NCI-H1048 (cell line): ENCODE data around the gene SGTB.
A peak's percentile ranks its signal among the peaks of the same experiment; 100 is the strongest.

Source experiments
- DNase-seq: peaks from one replicate; lab custom pipeline; 2025; lab: John Stamatoyannopoulos, UW

The SGTB gene, protein sequence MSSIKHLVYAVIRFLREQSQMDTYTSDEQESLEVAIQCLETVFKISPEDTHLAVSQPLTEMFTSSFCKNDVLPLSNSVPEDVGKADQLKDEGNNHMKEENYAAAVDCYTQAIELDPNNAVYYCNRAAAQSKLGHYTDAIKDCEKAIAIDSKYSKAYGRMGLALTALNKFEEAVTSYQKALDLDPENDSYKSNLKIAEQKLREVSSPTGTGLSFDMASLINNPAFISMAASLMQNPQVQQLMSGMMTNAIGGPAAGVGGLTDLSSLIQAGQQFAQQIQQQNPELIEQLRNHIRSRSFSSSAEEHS

DNA sequence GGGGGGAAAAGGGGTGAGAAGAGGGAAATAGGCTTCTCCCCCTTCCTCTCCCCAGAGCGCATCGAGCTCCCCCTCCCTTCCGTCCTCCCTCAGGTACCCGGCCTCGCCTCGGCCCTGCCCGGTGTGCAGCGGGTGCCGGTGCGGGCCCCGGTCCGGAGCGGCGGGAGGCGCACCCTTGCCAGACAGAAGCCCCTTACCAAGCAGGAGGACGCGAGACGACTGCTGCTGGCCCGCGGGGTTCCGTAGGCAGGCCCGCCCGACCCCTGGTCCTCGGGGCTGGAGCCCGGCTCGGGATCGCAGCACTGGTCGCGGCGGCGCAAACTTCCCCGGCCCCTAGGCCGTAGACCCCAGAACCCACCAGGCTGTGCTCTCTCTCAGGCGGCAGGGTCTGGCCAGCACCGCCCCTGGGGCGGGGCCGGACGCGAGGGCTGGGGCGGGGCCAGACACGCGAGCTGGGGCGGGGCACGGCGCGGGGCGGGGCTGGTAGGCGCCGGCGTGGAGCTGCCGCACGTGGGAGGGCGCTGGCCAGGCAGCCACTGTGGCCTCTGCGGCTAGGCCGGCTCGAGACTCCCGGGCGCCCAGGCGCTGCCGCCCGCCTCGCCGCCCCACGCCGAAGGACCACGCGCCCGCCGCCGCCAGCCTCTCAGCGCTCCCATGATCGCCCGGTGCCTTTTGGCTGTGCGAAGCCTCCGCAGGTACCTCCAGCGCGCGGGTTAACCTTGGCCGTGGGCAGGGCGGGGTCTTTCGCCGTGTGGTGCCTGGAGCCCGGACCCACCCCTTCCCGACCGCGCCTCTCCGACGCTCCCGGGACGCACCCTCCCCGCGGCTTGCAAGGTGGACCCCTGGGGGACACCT, at the start of gene SGTB, which contains the start of gene NLN:
TSS of gene SGTB (minus strand) at position 390 of the 855 bp plus-strand sequence. CDS start 1,302 bp downstream, outside the sequence.
TSS of gene NLN (plus strand) at position 486 of the 855 bp plus-strand sequence. CDS start at position 655, 169 bp downstream.
- peak; percentile 59 for DNase-seq

DNA sequence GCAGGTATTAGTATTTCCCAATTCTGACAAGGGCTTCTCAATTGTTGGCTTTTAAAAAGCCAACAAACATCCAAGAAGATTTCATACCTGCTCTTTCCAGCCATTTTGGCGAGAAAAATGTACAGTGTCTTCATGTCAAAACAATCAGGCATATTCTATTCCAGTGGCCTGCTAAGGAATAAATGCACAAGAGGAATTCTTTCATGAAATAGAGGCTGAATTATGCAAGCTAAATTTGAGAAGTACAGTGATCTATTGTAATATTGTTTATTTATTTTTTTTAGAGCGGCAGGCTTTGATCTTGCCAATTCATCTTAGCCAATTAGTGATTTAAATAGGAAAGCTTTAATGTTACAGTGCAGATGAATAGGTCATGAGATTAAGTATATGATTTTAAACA, 49.4 kb upstream of the SGTB start:
- DNase-seq: no peak

DNA sequence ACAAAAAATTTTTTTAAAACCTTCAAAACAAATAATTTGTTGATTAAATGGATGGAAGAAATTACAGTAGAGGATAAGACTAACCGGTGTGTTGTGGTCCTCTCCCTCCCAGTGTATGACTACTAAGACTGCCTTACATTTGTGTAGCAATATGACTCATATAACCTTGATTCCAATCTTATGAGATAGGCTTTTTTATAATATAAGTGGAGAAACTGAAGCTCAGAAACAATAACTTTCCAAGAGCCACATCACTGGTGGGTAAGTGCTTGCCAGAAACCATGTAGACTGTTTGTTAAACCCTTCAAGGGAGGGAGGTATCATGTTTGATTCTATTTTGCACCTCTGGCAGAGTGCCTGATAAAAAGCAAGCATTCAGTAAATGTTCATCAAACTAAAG, 47.6 kb upstream of the SGTB start:
- DNase-seq: no peak

DNA sequence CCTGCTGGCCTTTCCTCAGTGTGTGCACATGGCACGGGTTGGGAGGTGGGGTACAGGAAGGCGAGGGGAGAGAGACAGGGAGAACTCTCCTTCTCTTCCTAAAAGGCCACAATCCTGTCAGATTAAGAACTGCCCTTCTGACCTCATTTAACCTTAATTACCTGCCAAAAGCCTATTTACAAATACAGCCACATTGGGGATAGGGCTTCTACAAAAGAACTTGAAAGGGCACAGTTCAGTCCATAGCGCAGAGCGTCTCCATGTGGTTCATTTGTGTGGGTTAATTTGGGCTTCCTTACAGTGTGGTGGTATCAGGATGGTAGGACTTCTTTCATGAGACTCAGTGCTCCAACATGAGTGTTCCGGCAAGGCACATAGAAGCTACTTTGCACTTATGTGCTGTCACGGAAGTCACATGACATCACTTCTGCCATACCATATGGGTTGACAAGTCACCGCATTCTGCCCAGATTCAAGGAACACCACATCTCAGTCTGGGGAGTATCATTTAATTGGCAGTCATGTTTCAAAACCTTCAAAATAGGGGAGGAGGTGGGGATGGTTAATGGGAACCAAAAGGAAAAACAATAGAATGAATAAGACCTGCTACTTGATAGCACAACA, 46.9 kb upstream of the SGTB start:
- DNase-seq: no peak

DNA sequence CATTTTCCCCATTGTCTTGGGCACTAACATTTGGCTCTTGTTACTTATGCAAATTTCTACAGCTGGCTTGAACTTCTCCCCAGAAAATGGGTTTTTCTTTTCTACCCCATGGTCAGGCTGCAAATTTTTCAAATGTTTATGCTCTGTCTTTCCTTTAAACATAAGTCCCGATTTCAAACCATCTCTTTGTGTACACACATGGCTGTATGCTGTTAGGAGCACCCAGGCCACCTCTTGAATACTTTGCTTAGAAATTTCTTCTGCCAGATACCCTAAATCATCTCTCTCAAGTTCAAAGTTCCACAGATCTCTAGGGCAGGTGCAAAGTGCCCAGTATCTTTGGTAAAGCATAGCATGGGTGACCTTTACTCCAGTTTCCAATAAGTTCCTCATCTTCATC, 45.7 kb upstream of the SGTB start:
- no peak for DNase-seq

DNA sequence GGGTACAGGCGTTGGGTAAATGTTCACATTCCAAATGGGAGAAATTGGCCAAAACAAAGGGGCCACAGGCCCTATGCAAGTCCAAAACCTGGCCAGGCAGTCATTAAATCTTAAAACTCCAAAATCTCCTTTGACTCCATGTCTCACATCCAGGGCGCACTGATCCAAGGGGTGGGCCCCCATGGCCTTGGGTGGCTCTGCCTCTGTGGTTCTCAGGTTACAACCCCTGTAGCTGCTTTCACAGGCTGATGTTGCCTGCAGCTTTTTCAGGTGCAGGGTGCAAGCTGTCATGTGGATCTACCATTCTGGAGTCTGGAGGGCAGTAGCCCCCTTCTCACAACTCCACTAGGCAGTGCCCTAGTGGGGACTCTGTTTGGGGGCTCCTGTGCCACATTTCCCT, 44.9 kb upstream of the SGTB start:
- no peak for DNase-seq

DNA sequence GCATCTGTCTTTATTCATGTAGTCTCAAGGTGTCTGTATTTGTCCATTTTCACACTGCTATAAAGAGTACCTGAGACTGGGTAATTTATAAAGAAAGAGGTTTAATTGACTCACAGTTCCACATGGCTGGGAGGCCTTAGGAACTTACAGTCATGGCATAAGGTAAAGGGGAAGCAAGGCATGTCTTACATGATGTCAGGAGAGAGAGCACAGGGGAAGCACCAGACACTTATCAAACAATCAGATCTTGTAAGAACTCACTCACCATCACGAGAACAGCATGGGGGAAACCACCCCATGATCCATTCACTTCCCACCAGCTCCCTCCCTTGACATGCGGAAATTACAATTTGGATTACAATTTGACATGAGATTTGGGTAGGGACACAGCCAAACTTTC, 44.3 kb upstream of the SGTB start:
- DNase-seq: no peak

DNA sequence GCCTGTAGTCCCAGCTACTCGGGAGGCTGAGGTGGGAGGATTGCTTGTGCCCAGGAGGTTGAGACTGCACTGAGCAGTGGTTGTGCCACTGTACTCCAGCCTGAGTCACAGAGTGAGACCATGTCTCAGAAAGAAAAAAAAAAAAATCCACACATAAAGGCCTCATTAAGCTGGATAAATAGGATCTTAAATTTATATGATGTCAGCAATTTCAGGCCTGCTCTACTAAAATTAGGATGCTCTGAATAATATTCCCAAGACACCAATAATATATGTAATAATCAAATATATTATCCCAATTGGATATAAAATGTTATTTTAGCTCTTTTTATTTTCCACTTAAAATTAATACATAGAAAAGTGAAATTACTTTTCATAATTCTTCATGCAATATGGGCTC, 43.7 kb upstream of the SGTB start:
- no peak for DNase-seq

DNA sequence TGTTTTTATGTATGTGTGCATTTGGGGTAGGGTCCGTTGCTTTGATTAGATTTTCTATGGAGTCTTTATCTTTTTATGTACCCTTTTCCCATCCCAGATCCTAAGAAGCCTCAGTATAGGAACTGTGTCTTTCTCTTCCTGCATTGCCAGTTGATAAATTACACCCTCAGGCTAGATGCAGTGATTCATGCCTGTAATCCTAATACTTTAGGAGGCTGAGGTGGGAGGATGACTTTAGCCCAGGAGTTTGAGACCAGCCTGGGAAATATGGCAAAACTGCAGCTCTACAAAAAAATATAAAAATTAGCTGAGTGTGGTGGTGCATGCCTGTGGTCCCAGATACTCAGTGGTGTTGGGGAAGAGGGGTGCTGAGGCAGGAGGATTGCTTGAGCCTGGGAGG, 40.3 kb upstream of the SGTB start:
- no peak for DNase-seq

DNA sequence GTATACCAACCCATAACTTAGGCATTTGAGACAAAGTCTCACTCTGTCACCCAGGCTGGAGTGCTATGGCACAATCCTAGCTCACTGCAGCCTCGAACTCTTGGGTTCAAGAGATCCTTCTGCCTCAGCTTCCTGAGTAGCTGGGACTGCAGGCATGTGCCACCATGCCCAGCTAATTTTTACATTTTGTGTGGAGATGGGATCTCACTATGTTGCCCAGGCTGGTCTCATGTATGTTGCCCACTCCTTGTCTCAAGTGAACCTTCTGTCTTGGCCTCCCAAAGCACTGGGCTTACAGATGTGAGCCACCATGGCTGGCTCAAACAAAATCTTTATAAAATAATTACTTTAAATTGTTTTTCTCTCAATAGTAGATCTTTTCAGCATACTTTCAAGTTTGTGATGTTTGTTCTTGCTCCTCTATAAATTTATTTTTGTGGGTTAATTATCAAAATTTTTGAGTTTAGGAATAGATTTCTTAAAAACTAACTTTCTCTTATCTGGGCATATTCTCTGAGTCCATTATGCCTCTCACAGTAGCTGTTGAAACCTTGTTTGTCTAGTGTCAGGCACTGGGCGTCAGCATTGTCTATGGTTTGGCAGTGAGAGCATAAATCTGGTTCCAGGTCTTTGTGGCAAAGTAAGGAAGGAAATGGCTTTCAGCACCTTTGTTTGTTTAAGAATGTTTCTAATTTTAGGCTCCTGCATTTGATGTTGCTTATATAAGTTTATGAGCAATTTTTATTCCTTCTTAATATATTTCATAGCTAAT, 38.8 kb upstream of the SGTB start:
- DNase-seq: no peak

DNA sequence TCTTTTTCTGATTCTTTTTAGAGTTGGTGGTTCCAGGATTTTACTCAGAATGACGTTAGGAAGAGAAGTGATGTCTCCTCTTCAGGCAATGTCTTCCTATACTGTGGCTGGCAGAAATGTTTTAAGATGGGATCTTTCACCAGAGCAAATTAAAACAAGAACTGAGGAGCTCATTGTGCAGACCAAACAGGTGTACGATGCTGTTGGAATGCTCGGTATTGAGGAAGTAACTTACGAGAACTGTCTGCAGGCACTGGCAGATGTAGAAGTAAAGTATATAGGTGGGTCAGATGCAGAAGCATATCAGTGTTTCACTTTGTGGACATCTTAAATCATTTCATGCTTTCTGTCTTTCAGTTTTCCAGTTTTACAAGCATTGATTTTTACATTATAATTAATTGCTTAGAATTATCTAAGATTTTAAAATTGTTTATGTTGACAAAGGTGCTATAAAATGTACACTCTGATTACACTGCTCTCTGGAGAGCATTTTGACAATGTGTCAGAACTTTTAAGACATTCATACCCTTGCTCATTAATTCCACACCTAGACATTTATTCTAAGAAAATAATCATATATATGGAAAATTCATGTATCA, 36.7 kb upstream of the SGTB start:
- no peak for DNase-seq

DNA sequence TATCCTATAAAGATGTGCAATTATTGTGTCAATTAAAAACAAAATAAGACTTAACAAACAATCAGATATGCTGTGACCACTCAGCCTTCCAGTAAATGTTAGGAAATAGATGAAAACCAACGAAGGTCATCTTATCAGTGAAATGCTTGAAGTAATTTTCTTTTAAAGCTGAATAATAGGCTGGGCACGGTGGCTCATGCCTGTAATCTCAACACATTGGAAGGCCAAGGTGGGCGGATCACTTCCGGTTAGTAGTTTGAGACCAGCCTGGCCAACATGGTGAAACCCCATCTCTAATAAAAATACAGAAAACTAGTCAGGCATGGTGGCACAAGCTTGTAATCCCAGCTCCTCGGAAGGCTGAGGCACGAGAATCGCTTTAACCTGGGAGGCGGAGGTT, 31.3 kb upstream of the SGTB start:
- DNase-seq: no peak

DNA sequence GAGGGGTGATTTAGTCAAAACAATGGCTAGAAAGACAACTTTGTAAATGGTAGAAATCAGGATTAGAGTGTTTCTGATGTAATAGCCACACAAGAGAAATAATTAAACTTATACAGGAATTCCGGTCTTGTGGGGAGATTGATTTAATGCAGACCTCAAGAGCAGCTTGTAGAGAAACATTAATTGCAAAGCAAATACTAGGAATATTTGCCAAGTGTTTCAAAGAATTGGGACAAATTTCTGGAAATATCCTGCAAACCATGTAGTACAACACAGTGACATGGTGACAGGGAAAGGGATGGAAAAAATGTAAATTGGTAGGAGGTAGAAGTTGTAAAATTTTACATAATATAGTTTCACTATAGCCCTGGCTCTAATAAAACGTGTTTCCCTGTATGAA, 29.0 kb upstream of the SGTB start:
- no peak for DNase-seq

DNA sequence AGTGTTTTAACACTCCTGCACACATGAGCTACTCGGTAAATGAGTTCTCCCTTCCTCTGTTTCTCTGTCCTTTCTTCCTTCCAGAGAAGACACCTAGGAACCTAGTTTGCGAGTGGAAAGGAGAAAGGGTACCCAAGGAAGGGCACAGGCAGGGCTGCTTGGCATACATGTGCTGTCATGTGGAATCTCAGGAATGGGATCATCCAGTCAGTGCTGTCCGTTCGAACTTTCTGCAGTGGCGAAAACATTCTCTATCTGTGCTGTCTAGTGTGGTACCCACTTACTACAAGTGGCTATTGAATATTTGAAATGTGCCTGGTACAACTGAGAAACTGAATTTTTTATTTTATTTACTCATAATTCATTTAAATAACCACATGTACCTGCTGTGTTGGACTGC, 28.0 kb upstream of the SGTB start:
- no peak for DNase-seq

DNA sequence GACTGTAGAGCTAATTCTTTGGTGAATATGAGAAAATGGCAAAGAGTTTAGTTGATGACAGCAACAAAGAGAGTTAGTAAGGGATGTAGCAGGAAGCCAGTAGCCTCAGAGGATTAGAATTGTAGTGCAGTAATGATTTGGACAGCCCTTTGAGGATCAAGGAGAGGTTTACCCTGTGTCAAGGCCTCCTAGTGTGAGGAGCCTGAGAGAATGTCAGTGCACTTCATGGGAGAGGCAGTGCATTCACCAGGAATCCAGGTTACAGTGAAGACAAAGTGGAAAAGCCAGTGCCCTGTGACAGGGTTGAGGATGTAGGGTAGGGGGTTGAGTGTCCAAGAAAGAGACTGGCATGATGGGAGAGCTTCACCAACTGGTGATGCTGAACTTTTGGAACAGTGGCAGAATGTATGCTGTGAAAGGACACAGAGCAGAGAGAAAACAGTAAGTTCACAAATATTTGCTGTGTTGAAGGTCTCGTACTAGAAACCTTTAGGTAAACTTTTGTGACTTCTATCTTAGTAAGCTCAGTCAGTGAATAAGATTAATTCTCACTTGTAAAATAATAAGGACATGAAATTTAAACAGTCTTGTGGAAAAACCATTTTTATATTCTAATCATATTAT, 27.4 kb upstream of the SGTB start:
- no peak for DNase-seq

DNA sequence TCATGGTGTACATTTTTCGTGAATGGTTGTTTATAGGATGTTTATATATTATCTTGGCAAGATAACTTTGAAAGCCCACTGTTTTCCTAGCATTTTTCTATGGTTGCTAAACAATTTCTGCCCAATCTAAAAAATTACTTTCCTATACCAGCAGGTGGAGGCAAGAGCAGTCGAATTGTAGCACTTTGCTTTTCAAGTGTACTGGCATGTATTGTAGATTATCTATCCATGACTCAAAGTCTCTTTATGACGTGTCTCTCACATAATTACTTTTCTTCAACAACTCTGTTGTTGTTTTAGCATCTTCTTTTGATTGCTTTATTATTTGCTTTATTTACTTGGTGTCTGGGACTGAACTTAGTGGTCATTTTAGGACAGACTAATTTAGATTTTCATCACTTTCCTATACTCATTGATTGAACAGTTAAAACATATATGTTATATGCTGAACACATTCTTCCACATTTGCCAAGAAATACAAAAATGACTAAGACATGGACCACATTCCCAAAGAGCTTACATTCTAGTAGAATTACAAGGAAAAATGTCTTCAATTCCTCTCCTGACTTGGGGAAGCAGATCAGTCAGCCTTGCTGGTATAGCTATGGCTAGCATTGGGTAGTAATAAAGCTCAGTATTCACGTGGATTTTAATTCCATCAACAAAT, 20.8 kb upstream of the SGTB start:
- DNase-seq: no peak

DNA sequence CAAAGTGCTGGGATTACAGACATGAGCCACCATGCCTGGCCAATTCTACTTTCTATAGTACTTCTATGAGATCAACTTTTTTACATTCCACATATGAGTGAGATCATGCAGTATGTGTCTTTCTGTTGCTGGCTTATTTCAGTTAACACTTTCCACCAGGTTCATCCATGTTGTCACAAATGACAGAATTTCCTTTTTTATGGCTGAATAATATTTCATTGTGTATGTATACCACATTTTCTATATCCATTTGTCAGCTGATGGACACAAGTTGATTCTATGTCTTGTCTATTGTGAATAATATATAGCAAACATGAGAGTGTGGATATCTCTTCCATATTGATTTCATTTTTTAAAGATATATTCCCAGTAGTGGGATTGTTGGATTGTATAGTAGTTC, 17.3 kb upstream of the SGTB start:
- DNase-seq: no peak

DNA sequence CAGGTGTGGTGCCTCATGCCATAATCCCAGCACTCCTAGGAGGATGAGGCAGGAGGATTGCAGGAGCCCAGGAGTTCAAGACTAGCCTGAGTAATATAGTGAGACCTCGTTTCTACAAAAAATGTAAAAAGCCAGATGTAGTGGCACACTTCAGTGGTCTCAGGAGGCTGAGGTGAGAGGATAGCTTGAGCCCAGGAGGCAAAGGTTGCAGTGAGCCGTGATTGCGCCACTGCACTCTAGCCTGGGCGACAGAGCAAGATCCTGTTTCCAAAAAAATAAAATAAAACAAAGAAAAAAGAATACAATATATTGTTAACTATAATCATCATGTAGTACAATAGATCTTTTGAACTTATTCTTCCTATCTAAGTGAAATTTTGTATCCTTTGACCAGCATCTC, 16.4 kb upstream of the SGTB start:
- no peak for DNase-seq

DNA sequence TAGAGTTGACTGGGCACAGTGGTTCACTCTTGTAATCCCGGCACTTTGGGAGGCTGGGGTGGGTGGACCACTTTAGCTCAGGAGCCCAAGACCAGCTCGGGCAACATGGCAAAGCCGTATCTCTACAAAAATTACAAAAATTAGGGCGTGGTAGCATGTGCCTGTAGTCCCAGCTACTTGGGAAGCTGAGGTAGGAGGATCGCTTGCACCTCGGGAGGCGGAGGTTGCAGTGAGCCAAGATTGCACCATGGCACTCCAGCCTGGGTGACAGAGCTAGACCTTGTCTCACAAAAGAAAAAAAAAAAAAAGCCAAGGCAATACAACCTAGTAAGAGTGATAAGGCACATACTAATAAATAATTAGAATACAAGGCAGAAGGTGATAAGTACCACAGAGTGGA, 15.9 kb upstream of the SGTB start:
- no peak for DNase-seq

DNA sequence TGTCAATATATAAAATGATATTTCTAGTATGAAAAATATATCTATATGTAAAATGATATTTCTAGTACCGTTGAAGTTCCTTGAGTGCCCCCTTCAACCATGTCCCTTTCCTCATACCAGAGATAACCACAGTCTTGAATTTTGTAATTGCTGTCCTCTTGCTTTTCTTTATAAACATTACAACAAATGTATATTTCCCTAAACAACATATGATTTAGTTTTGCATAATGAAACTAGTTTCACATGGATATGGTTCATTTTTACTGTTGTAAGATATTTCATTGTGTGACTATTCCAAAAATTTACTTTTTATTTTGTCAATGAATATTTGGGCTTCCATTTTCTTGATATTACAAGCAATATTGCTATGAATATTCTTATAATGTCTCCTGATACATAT, 14.1 kb upstream of the SGTB start:
- no peak for DNase-seq

DNA sequence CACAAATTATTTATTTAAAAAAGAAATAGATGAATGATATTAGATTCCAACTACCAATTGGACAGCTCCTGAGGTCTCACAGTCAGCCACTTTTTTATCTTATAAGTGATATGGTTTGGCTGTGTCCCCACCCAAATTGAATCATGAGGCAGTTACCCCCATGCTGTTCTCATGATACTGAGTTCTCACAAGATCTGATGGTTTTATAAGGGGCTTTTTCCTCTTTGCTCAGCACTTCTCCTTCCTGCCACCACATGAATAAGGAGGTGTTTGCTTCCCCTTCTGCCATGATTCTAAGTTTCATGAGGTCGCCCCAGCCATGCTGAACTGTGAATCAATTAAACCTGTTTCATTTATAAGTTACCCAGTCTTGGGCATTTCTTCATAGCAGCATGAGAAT, 13.0 kb upstream of the SGTB start:
- no peak for DNase-seq
